ENCODE results near the gene QDPR. TPM values are rescaled to one million over a fixed set of nuclear protein-coding genes. Genes with fewer than 3 reads are reported as not detected.

The QDPR gene
- polyA plus RNA-seq, 1 donor (not counting 4 experiments of a cell fraction or from before 2014, with no cell fraction given), result 65.6 TPM

DNA sequence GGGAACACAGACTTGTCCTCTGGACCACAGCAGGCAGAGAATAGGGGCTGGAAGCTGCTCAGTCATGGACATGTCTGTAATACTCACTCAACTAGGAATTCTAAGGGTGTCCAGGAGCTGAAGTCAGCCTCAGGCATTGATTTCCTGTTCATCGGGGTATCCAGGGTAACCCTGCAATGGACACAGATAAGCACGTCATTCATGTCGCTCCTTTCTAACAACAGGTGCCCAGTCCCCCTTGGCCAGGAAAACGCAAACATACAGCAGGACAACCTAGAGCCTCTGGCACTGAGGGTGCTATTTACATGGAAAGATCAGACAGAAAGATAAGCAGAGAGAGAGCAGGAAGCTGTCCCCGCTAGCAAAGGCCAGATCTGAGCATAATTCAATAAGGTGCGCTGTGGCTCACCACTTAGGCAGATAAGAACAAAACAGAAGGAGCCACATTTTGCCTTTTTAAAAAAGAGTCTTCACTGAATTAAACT, 21.3 kb downstream of the QDPR start:
- no peak overlapping the region for H3K4me3 ChIP-seq (ENCODE audit: control insufficient read depth in 2 of 3, extremely low read depth in 1 of 3, insufficient read depth in 2 of 3, low read depth in 1 of 3, low read length in 3 of 3)
- H3K36me3 ChIP-seq (ENCODE audit: control insufficient read depth in 2 of 2, extremely low read depth in 1 of 2, insufficient read depth in 2 of 2, low read length in 2 of 2), result peaks cover 18 to 58% of the 10 kb centered on the region in 2 experiments
- H3K9ac ChIP-seq (ENCODE audit: control insufficient read depth, extremely low read depth, insufficient read depth, low read length), result no peak overlapping the region
- dilution Hi-C loops (cut with MboI; ENCODE audit: extremely low pct_ligation_motif_present, low sequenced_read_pairs), result no loop called here
- no peak for DNase-seq (ENCODE audit: low read depth, low spot score)
- H3K27ac ChIP-seq (ENCODE audit: control insufficient read depth, insufficient read depth, low read length), result no peak overlapping the region
- no peak for FAIRE-seq
- no peak overlapping the region for H3K4me2 ChIP-seq (ENCODE audit: control insufficient read depth, extremely low read depth, insufficient read depth, low read depth, low read length)
- H3K9me3 ChIP-seq (ENCODE audit: control insufficient read depth, low read depth, low read length), result no peaks in the 10 kb centered on the region
- H3K9me1 ChIP-seq (ENCODE audit: control insufficient read depth, extremely low read depth, insufficient read depth, low read length), result no peaks in the 10 kb centered on the region
- TF ChIP-seq, protein P1, sequence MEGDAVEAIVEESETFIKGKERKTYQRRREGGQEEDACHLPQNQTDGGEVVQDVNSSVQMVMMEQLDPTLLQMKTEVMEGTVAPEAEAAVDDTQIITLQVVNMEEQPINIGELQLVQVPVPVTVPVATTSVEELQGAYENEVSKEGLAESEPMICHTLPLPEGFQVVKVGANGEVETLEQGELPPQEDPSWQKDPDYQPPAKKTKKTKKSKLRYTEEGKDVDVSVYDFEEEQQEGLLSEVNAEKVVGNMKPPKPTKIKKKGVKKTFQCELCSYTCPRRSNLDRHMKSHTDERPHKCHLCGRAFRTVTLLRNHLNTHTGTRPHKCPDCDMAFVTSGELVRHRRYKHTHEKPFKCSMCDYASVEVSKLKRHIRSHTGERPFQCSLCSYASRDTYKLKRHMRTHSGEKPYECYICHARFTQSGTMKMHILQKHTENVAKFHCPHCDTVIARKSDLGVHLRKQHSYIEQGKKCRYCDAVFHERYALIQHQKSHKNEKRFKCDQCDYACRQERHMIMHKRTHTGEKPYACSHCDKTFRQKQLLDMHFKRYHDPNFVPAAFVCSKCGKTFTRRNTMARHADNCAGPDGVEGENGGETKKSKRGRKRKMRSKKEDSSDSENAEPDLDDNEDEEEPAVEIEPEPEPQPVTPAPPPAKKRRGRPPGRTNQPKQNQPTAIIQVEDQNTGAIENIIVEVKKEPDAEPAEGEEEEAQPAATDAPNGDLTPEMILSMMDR (optimal IDR thresholded peaks at IDR 0.05 in 1 of 3, IDR thresholded peaks at IDR 0.05 in 1 of 3, conservative IDR thresholded peaks at IDR 0.05 in 1 of 3; ENCODE audit: extremely low read depth in 1 of 3, insufficient read depth in 2 of 3, low read length in 3 of 3), result no peak
- no peak for TF ChIP-seq EZH2 (IDR thresholded peaks at IDR 0.05; ENCODE audit: low read length)
- peaks cover 8% of the 10 kb centered on the region for H3K4me1 ChIP-seq (ENCODE audit: control insufficient read depth, extremely low read depth, insufficient read depth, low read length)
- peaks cover 9% of the 10 kb centered on the region for H3K79me2 ChIP-seq (ENCODE audit: control insufficient read depth, insufficient read depth, low read length)
- H3K27me3 ChIP-seq (ENCODE audit: control insufficient read depth, extremely low read depth, insufficient read depth, low read length), result no peaks in the 10 kb centered on the region
- H4K20me1 ChIP-seq (ENCODE audit: control insufficient read depth, extremely low read depth, insufficient read depth, low read length), result no peaks in the 10 kb centered on the region
- no peak overlapping the region for H2AFZ ChIP-seq (ENCODE audit: control insufficient read depth, low read length)

DNA sequence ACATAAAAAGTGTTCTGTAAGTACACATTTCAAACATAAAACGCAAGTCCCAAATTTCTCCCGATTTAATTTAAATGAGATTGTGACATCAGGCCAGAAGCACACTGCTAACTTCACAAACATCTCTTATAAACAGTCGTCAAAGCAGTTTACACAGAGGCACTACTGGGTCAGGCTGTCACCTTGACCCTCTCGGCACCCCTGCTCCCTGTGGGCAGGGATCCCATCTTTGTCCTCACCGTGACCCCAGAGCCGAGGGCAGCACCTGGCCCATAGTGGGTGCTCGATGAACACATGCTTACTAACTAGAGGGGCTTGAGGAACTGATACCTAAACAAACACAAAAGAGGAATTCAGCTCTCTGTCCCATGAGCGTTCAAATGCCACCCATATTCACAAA, 22.2 kb downstream of the QDPR start:
- H3K27me3 ChIP-seq (ENCODE audit: control insufficient read depth, extremely low read depth, insufficient read depth, low read length), result no peaks in the 10 kb centered on the region
- no peak overlapping the region for H3K4me2 ChIP-seq (ENCODE audit: control insufficient read depth, extremely low read depth, insufficient read depth, low read depth, low read length)
- peaks cover 8% of the 10 kb centered on the region for H3K4me1 ChIP-seq (ENCODE audit: control insufficient read depth, extremely low read depth, insufficient read depth, low read length)
- peaks cover 9% of the 10 kb centered on the region for H3K79me2 ChIP-seq (ENCODE audit: control insufficient read depth, insufficient read depth, low read length)
- TF ChIP-seq, protein P1 (optimal IDR thresholded peaks at IDR 0.05 in 1 of 3, IDR thresholded peaks at IDR 0.05 in 1 of 3, conservative IDR thresholded peaks at IDR 0.05 in 1 of 3; ENCODE audit: extremely low read depth in 1 of 3, insufficient read depth in 2 of 3, low read length in 3 of 3), result no peak
- no peak for TF ChIP-seq EZH2 (IDR thresholded peaks at IDR 0.05; ENCODE audit: low read length)
- no peak overlapping the region for H3K9ac ChIP-seq (ENCODE audit: control insufficient read depth, extremely low read depth, insufficient read depth, low read length)
- dilution Hi-C loops (cut with MboI; ENCODE audit: extremely low pct_ligation_motif_present, low sequenced_read_pairs), result no loop called here
- H3K27ac ChIP-seq (ENCODE audit: control insufficient read depth, insufficient read depth, low read length), result no peak overlapping the region
- FAIRE-seq (no peak), DNase-seq (ENCODE audit: low read depth, low spot score) (no peak)
- peaks cover 18 to 50% of the 10 kb centered on the region in 2 experiments for H3K36me3 ChIP-seq (ENCODE audit: control insufficient read depth in 2 of 2, extremely low read depth in 1 of 2, insufficient read depth in 2 of 2, low read length in 2 of 2)
- no peaks in the 10 kb centered on the region for H4K20me1 ChIP-seq (ENCODE audit: control insufficient read depth, extremely low read depth, insufficient read depth, low read length)
- H3K9me1 ChIP-seq (ENCODE audit: control insufficient read depth, extremely low read depth, insufficient read depth, low read length), result no peaks in the 10 kb centered on the region
- H3K4me3 ChIP-seq (ENCODE audit: control insufficient read depth in 2 of 3, extremely low read depth in 1 of 3, insufficient read depth in 2 of 3, low read depth in 1 of 3, low read length in 3 of 3), result no peak overlapping the region
- H2AFZ ChIP-seq (ENCODE audit: control insufficient read depth, low read length), result no peak overlapping the region
- no peaks in the 10 kb centered on the region for H3K9me3 ChIP-seq (ENCODE audit: control insufficient read depth, low read depth, low read length)
